Mesenchymal stem cell (in vitro differentiated cells and primary cell): ENCODE measurements around the gene IRAK4.
"Not testable (repeated sequence)": the region's sequence is repeated elsewhere in the genome, so short reads cannot be mapped to it uniquely, and the experiment has no call there.

Experiments
- DNase-seq: peaks from one replicate; pipeline ENCODE4 v3.0.0-alpha.2; 2013
- H2AFZ ChIP-seq: one replicate; pipeline ENCODE4 v1.6.1; 2013; ENCODE audit warnings: low read depth, mild to moderate bottlenecking, control low read depth, inconsistent platforms, low read length, moderate library complexity
- H2AK5ac ChIP-seq: 2 replicates; pipeline ENCODE4 v1.6.1; 2013; ENCODE audit warnings: low read length, moderate library complexity, mild to moderate bottlenecking, inconsistent platforms; ENCODE audit not compliant: severe bottlenecking
- H2BK120ac ChIP-seq: one replicate; pipeline ENCODE4 v1.6.1; 2013; ENCODE audit warnings: low read depth, mild to moderate bottlenecking, inconsistent platforms, low read length, moderate library complexity
- H2BK12ac ChIP-seq, 2 experiments: one replicate each; pipeline ENCODE4 v1.6.1; 2013; ENCODE audit warnings: inconsistent platforms in 2 of 2, low read length in 2 of 2, mild to moderate bottlenecking in 2 of 2, moderate library complexity in 2 of 2, control low read depth in 1 of 2
- H2BK15ac ChIP-seq: one replicate; pipeline ENCODE4 v1.6.1; 2013; ENCODE audit warnings: mild to moderate bottlenecking, low read depth, inconsistent platforms; ENCODE audit not compliant: poor library complexity, severe bottlenecking
- H2BK5ac ChIP-seq: 2 replicates; pipeline ENCODE4 v1.6.1; 2013; ENCODE audit warnings: low read depth, mild to moderate bottlenecking, low read length, control low read depth, inconsistent platforms; ENCODE audit not compliant: poor library complexity, severe bottlenecking
- H3K14ac ChIP-seq, 2 experiments: one replicate each; pipeline ENCODE4 v1.6.1; 2013; ENCODE audit warnings: inconsistent platforms in 2 of 2, low read length in 2 of 2, control low read depth in 1 of 2, mild to moderate bottlenecking in 1 of 2, moderate library complexity in 1 of 2
- H3K18ac ChIP-seq, 2 experiments: one replicate each; pipeline ENCODE4 v1.6.1; 2013; ENCODE audit warnings: inconsistent platforms in 2 of 2, low read length in 2 of 2, control low read depth in 1 of 2, low read depth in 1 of 2, mild to moderate bottlenecking in 1 of 2
- H3K23ac ChIP-seq, 2 experiments: one replicate each; pipeline ENCODE4 v1.6.1; 2013; ENCODE audit warnings: inconsistent platforms in 2 of 2, low read length in 2 of 2, mild to moderate bottlenecking in 2 of 2, moderate library complexity in 2 of 2, control low read depth in 1 of 2
- H3K27ac ChIP-seq: 2 replicates; pipeline ENCODE4 v1.5.1; 2013; ENCODE audit warnings: mild to moderate bottlenecking, moderate library complexity, low read length, control low read depth, inconsistent platforms; ENCODE audit not compliant: poor library complexity, severe bottlenecking
- H3K27me3 ChIP-seq, 2 experiments: 2 replicates each; pipeline versions ENCODE4 v1.6.1 to v1.7.0; 2013; ENCODE audit warnings: low read length in 2 of 2, mild to moderate bottlenecking in 2 of 2, moderate library complexity in 2 of 2, control low read depth in 1 of 2, inconsistent platforms in 1 of 2; ENCODE audit not compliant: control insufficient read depth in 1 of 2, insufficient read depth in 1 of 2
- H3K36me3 ChIP-seq, 2 experiments: 2 replicates each; pipeline versions ENCODE4 v1.6.1 to v1.7.0; 2013; ENCODE audit warnings: low read length in 2 of 2, control low read depth in 1 of 2, inconsistent platforms in 1 of 2, low read depth in 1 of 2, mild to moderate bottlenecking in 1 of 2; ENCODE audit not compliant: insufficient read depth in 2 of 2, control insufficient read depth in 1 of 2
- H3K4ac ChIP-seq, 2 experiments: one replicate each; pipeline ENCODE4 v1.6.1; 2013; ENCODE audit warnings: inconsistent platforms in 2 of 2, low read length in 2 of 2, mild to moderate bottlenecking in 2 of 2, moderate library complexity in 2 of 2, control low read depth in 1 of 2, low read depth in 1 of 2
- H3K4me1 ChIP-seq: 2 replicates; pipeline ENCODE4 v1.6.1; 2013; ENCODE audit warnings: low read depth, low read length, control low read depth; ENCODE audit not compliant: control insufficient read depth, insufficient read depth
- H3K4me2 ChIP-seq: 2 replicates; pipeline ENCODE4 v1.6.1; 2013; ENCODE audit warnings: low read length, mild to moderate bottlenecking, inconsistent platforms; ENCODE audit not compliant: poor library complexity, severe bottlenecking
- H3K4me3 ChIP-seq, 2 experiments: 2 replicates each; pipeline versions ENCODE4 v1.5.1 to v1.7.0; 2013; ENCODE audit warnings: low read length in 2 of 2, mild to moderate bottlenecking in 2 of 2, control low read depth in 1 of 2, low read depth in 1 of 2; ENCODE audit not compliant: insufficient read depth in 1 of 2
- H3K79me1 ChIP-seq: replicated peaks from 2 replicates; pipeline ENCODE4 v1.6.1; 2013; ENCODE audit warnings: mild to moderate bottlenecking, control low read depth, low read length, inconsistent platforms; ENCODE audit not compliant: poor library complexity, severe bottlenecking
- H3K9ac ChIP-seq: 2 replicates; pipeline ENCODE4 v1.7.0; 2013; ENCODE audit warnings: mild to moderate bottlenecking, low read length, moderate library complexity
- H3K9me3 ChIP-seq: 2 replicates; pipeline ENCODE4 v1.7.0; 2013; ENCODE audit warnings: mild to moderate bottlenecking, low read length; ENCODE audit not compliant: control insufficient read depth
- H4K8ac ChIP-seq: one replicate; pipeline ENCODE4 v1.6.1; 2013; ENCODE audit warnings: inconsistent platforms, mild to moderate bottlenecking, low read length, moderate library complexity
- H4K91ac ChIP-seq: one replicate; pipeline ENCODE4 v1.6.1; 2013; ENCODE audit warnings: mild to moderate bottlenecking, low read length, inconsistent platforms
- WGBS: methylation state at CpG from one replicate; pipeline ENCODE4 v1.1.7; 2013; ENCODE audit warnings: mixed read lengths; 5-methylcytosine and 5-hydroxymethylcytosine counted together

Gene IRAK4

DNA sequence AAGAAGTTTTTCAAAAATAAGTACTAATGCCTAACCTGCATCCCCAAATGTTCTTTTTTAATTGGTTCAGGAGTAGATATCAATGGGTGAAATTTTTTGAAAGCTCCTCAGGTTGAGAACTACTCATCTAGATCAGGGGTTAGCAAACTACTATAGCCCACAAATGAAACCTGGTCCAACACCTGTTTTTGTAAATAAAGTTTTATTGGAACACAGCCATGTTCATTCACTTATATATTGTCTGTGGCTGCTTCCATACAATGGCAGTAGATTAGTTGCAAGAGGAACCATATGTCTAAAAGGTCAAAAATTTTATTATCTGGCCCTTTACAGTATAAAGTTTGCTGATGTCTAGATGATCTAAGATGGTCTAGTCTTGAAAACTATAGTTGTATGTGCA, 13.9 kb upstream of the IRAK4 start:
- Histone ChIP-seq H4K8ac (no peak overlapping the region), H2BK5ac (no peak overlapping the region), H3K18ac (no peak overlapping the region)

DNA sequence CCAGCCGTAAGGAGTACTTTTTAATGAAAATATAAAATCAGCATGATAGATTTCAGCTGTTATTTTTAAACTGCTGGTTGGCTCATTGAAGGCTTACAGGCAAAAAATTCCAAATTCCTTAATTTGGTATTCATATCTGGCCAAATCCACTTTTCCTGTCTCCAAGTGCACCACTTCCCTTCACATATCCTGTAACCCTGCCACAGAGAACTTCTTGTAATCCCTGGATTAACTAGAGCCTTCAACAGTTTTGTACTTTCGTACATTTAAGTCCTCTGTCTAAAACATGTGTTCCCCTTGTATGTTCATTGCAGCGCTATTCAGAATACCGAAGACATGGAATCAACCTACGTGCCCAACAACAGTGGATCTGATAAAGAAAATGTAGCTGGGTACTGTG, 9.7 kb upstream of the IRAK4 start:
- Histone ChIP-seq H3K36me3 (peaks cover 0 to 54% of the 10 kb centered on the region in 2 experiments), H3K4me2 (no peak overlapping the region), H3K14ac (no peak overlapping the region), H2AFZ (no peak overlapping the region), H3K18ac (no peak overlapping the region), H2BK5ac (no peak overlapping the region), H3K4me1 (no peaks in the 10 kb centered on the region), H2BK120ac (no peak overlapping the region), H4K91ac (no peak overlapping the region), H4K8ac (no peak overlapping the region), H3K9me3 (peaks cover 22% of the 10 kb centered on the region), H2AK5ac (no peak overlapping the region), H3K4ac (no peak overlapping the region), H3K79me1 (peaks cover 1% of the 10 kb centered on the region), H2BK15ac (no peak overlapping the region), H3K9ac (no peak overlapping the region), H3K4me3 (no peak overlapping the region), H3K27me3 (no peaks in the 10 kb centered on the region), H3K27ac (no peak overlapping the region), H2BK12ac (no peak overlapping the region), H3K23ac (no peak overlapping the region)
- DNase-seq: no peak
- WGBS: 95% methylated on average over 4 of the region's 5 CpGs

More for the DNA sequence above, 13.9 kb upstream of the IRAK4 start:
- Histone ChIP-seq H3K14ac (no peak overlapping the region), H2AK5ac (no peak overlapping the region), H3K27me3 (no peaks in the 10 kb centered on the region), H3K79me1 (peaks cover 1% of the 10 kb centered on the region), H3K4ac (no peak overlapping the region), H3K9ac (no peak overlapping the region), H2BK12ac (no peak overlapping the region), H3K9me3 (peaks cover 24% of the 10 kb centered on the region), H2BK15ac (no peak overlapping the region), H3K4me3 (no peak overlapping the region), H2AFZ (no peak overlapping the region), H4K91ac (no peak overlapping the region), H2BK120ac (no peak overlapping the region), H3K4me2 (no peak overlapping the region), H3K27ac (no peak overlapping the region), H3K4me1 (no peaks in the 10 kb centered on the region), H3K23ac (no peak overlapping the region), H3K36me3 (peaks cover 0 to 47% of the 10 kb centered on the region in 2 experiments)
- DNase-seq: no peak

DNA sequence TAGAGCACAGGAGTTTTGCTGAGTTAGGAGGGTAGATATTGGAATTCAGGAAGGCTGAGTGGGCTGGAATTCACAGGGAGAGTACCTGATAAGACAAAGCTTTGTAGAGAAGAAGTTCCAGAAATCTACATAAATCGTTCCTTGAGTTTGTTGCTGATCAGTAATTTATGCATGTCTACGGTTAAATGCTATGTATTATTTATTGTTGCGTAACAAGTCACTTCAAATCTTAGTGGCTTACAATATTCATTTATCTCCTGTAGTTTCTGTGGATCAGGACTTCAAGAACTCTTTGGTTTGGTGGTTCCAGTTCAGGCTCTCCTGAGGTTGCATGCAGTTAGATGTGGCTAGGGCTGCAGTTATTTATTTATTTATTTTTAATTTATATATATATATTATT, 7.9 kb upstream of the IRAK4 start:
- H3K4me2 ChIP-seq: no peak overlapping the region
- no peak overlapping the region for H3K23ac ChIP-seq
- H2BK5ac ChIP-seq: no peak overlapping the region
- no peak overlapping the region for H4K8ac ChIP-seq
- H3K14ac ChIP-seq: no peak overlapping the region
- no peak overlapping the region for H3K27ac ChIP-seq
- H2AFZ ChIP-seq: no peak overlapping the region
- DNase-seq: no peak
- no peaks in the 10 kb centered on the region for H3K4me1 ChIP-seq
- peaks cover 4% of the 10 kb centered on the region for H3K9me3 ChIP-seq
- no peak overlapping the region for H3K18ac ChIP-seq
- peaks cover 0 to 47% of the 10 kb centered on the region in 2 experiments for H3K36me3 ChIP-seq
- no peak overlapping the region for H2BK12ac ChIP-seq
- no peak overlapping the region for H4K91ac ChIP-seq
- WGBS: 80% methylated on average over 1 of the region's 3 CpGs
- no peak overlapping the region for H3K4me3 ChIP-seq
- H3K79me1 ChIP-seq: peaks cover 1% of the 10 kb centered on the region
- H3K9ac ChIP-seq: no peak overlapping the region
- no peaks in the 10 kb centered on the region for H3K27me3 ChIP-seq
- no peak overlapping the region for H3K4ac ChIP-seq
- no peak overlapping the region for H2BK15ac ChIP-seq
- no peak overlapping the region for H2AK5ac ChIP-seq
- no peak overlapping the region for H2BK120ac ChIP-seq

DNA sequence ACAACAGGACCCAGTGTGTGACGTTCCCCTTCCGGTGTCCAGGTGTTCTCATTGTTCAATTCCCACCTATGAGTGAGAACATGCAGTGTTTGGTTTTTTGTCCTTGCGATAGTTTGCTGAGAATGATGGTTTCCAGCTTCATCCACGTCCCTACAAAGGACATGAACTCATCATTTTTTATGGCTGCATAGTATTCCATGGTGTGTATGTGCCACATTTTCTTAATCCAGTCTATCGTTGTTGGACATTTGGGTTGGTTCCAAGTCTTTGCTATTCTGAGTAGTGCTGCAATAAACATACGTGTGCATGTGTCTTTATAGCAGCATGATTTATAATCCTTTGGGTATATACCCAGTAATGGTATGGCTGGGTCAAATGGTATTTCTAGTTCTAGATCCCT, 7.4 kb upstream of the IRAK4 start:
- not testable (repeated sequence) for H3K27me3 ChIP-seq, H2BK120ac ChIP-seq, H3K9ac ChIP-seq, DNase-seq, H3K23ac ChIP-seq, H3K27ac ChIP-seq, H3K4me3 ChIP-seq, H4K8ac ChIP-seq, H4K91ac ChIP-seq, H3K4ac ChIP-seq, H3K18ac ChIP-seq, H2AFZ ChIP-seq, H3K14ac ChIP-seq, H2BK5ac ChIP-seq, H2BK15ac ChIP-seq, H2AK5ac ChIP-seq, H2BK12ac ChIP-seq, H3K4me2 ChIP-seq, H3K9me3 ChIP-seq, H3K4me1 ChIP-seq, H3K79me1 ChIP-seq
- no CpG with 5 or more reads among the region's 6 CpGs for WGBS
- peaks cover 0 to 43% of the 10 kb centered on the region in 2 experiments for H3K36me3 ChIP-seq
